ENCODE data around the gene SLC26A2. TPM values are rescaled to one million over a fixed set of nuclear protein-coding genes. Genes with fewer than 3 reads are reported as not detected.

Gene SLC26A2
- total and polyA plus RNA-seq, 2 experiments from 2014 or later: 3.5 to 11.5 TPM

GRCh38 chr5:150000256-150000989 lies 39.9 kb downstream of the SLC26A2 start, which contains the start of the genes HMGXB3 and TIGD6 (continued):
- TF ChIP-seq ZNF462 (CRISPR knock-in tag; IDR thresholded peaks at IDR 0.05): no peak
- TF ChIP-seq ZNF331 (CRISPR knock-in tag; IDR thresholded peaks at IDR 0.05; ENCODE audit: low read depth): no peak
- TF ChIP-seq NANOG (IDR thresholded peaks at IDR 0.05; ENCODE audit: borderline replicate concordance): no peak
- no peak for TF ChIP-seq REST (IDR thresholded peaks at IDR 0.05; ENCODE audit: unreplicated experiment)

Measured in GM23338 (cell line).